Immature natural killer cell (primary cell): ENCODE data around the gene ACO2. TPM values are rescaled to one million over a fixed set of nuclear protein-coding genes. Genes with fewer than 3 reads are reported as not detected.
A peak's percentile ranks its signal among the peaks of the same experiment; 100 is the strongest.

Experiments
- DNase-seq, 3 donors: peaks; one replicate each; pipeline ENCODE4 v3.0.0; 2022; ENCODE audit warnings: mixed read lengths in 1 of 3
- H3K27ac Mint-ChIP-seq, 6 donors: one replicate each; pipeline ENCODE4 v1.8.0; 2020; ENCODE audit warnings: mixed read lengths in 6 of 6, mild to moderate bottlenecking in 5 of 6, inconsistent platforms in 4 of 6, moderate library complexity in 3 of 6
- H3K27me3 Mint-ChIP-seq, 3 donors: one replicate each; pipeline ENCODE4 v1.8.0; 2020 to 2021; ENCODE audit warnings: low read depth in 3 of 3, mild to moderate bottlenecking in 3 of 3, mixed read lengths in 3 of 3, moderate library complexity in 3 of 3, inconsistent platforms in 1 of 3
- H3K36me3 Mint-ChIP-seq, 3 donors: one replicate each; pipeline ENCODE4 v1.8.0; 2020; ENCODE audit warnings: mixed read lengths in 3 of 3, inconsistent platforms in 2 of 3, mild to moderate bottlenecking in 2 of 3
- H3K4me1 Mint-ChIP-seq, 2 donors: one replicate each; pipeline ENCODE4 v1.8.0; 2020; ENCODE audit warnings: inconsistent platforms in 2 of 2, mild to moderate bottlenecking in 2 of 2, mixed read lengths in 2 of 2, moderate library complexity in 1 of 2
- H3K4me3 Mint-ChIP-seq, 5 donors: one replicate each; pipeline ENCODE4 v1.8.0; 2020; ENCODE audit warnings: mild to moderate bottlenecking in 5 of 5, mixed read lengths in 5 of 5, inconsistent platforms in 3 of 5, moderate library complexity in 3 of 5
- H3K9me3 Mint-ChIP-seq, 6 donors: one replicate each; pipeline ENCODE4 v1.8.0; 2020; ENCODE audit warnings: mild to moderate bottlenecking in 6 of 6, mixed read lengths in 6 of 6, inconsistent platforms in 4 of 6, moderate library complexity in 3 of 6
- polyA plus RNA-seq, 3 donors: library from polyadenylated mRNA; unstranded; fragments of 300-500 nt; fragmentation: Illumina TruSeq; gene quantifications; one replicate each; pipeline ENCODE4 v1.2.3, GENCODE V29; 2021

ACO2 gene
- polyA plus RNA-seq, 3 donors from 2014 or later = 77.1 to 115 (median 111) TPM

GRCh38 chr22:41540006-41540315 is 71.0 kb downstream of the ACO2 start:
- Mint-ChIP-seq H3K36me3 (no peaks in the 10 kb centered on the region), H3K4me3 (no peak overlapping the region), H3K27ac (peak overlapping the region in 2 of 6 donors; percentile 28 to 30), H3K4me1 (peaks cover 33 to 36% of the 10 kb centered on the region in 2 donors), H3K27me3 (peaks cover 5 to 9% (median 6%) of the 10 kb centered on the region in 3 donors), H3K9me3 (no peaks in the 10 kb centered on the region)
- no peak for DNase-seq

- Mint-ChIP-seq H3K9me3 (no peaks in the 10 kb centered on the region), H3K4me1 (peaks cover 37 to 40% of the 10 kb centered on the region in 2 donors), H3K36me3 (no peaks in the 10 kb centered on the region), H3K27ac (peak overlapping the region in 2 of 6 donors; percentile 28 to 42), H3K4me3 (peak overlapping the region in 1 of 5 donors; percentile 42), H3K27me3 (peaks cover 6 to 8% (median 8%) of the 10 kb centered on the region in 3 donors)
- DNase-seq = no peak
These were observed 71.4 kb downstream of the ACO2 start for GRCh38 chr22:41540365-41540764.

DNA sequence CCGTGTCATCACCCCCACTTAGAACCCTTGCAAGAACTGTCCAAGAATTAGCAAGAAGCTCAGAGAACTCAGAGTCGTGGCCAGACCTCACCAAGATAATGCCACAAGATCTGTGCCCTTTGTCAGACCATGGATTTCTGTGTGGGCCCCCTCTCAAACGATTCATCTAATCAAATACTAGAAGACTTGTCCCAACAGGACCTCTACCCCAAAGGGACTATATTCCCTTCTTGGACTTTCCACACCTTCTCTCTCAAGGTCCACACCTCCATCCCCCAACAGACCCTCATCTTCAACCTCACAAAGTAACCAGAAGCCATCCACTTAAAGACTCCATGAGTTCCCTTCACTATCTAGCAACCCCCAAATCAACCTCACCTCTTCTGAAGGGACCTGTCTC is 72.6 kb downstream of the ACO2 start:
- Mint-ChIP-seq H3K9me3 (no peaks in the 10 kb centered on the region), H3K4me1 (peaks cover 39 to 40% of the 10 kb centered on the region in 2 donors), H3K27ac (peak overlapping the region in 5 of 6 donors; percentile 1 to 48 (median 29)), H3K27me3 (peaks cover 6 to 8% (median 8%) of the 10 kb centered on the region in 3 donors), H3K4me3 (peak overlapping the region in 3 of 5 donors; percentile 18 to 36 (median 19)), H3K36me3 (no peaks in the 10 kb centered on the region)
- DNase-seq = no peak

- DNase-seq = no peak
- peaks cover 6 to 8% (median 8%) of the 10 kb centered on the region in 3 donors for H3K27me3 Mint-ChIP-seq
- no peaks in the 10 kb centered on the region for H3K9me3 Mint-ChIP-seq
- H3K36me3 Mint-ChIP-seq = no peaks in the 10 kb centered on the region
- peaks cover 39 to 40% of the 10 kb centered on the region in 2 donors for H3K4me1 Mint-ChIP-seq
- H3K4me3 Mint-ChIP-seq = peak overlapping the region in 3 of 5 donors; percentile 96 to 98 (median 97)
- peak overlapping the region in 4 of 6 donors; percentile 54 to 86 (median 78) for H3K27ac Mint-ChIP-seq
These were observed 73.3 kb downstream of the ACO2 start for GRCh38 chr22:41542224-41542623.

GRCh38 chr22:41543854-41544670 is 75.1 kb downstream of the ACO2 start, which contains the start of gene POLR3H:
Gene POLR3H (minus strand): TSS chr22:41544470. CDS start chr22:41544101, 369 bp downstream.
- DNase-seq = peak; percentile 94 to 97 (median 95)
- H3K4me3 Mint-ChIP-seq = peak within 1 kb of the TSS; percentile 96 to 100 (median 97)
- H3K36me3 Mint-ChIP-seq = no peaks in the 10 kb centered on the region
- H3K4me1 Mint-ChIP-seq = peaks cover 39 to 40% of the 10 kb centered on the region in 2 donors
- H3K9me3 Mint-ChIP-seq = no peaks in the 10 kb centered on the region
- H3K27ac Mint-ChIP-seq = peak within 1 kb of the TSS; percentile 94 to 98 (median 96)
- H3K27me3 Mint-ChIP-seq = peaks cover 6 to 9% (median 8%) of the 10 kb centered on the region in 3 donors

GRCh38 chr22:41544671-41545476 is 76.0 kb downstream of the ACO2 start:
- H3K27me3 Mint-ChIP-seq = peaks cover 6 to 12% (median 9%) of the 10 kb centered on the region in 3 donors
- H3K36me3 Mint-ChIP-seq = no peaks in the 10 kb centered on the region
- peaks cover 37 to 40% of the 10 kb centered on the region in 2 donors for H3K4me1 Mint-ChIP-seq
- peak overlapping the region; percentile 96 to 100 (median 97) for H3K4me3 Mint-ChIP-seq
- H3K9me3 Mint-ChIP-seq = no peaks in the 10 kb centered on the region
- no peak for DNase-seq
- peak overlapping the region; percentile 94 to 98 (median 96) for H3K27ac Mint-ChIP-seq

GRCh38 chr22:41548830-41549211 is 79.9 kb downstream of the ACO2 start:
- no peak overlapping the region for H3K4me3 Mint-ChIP-seq
- H3K36me3 Mint-ChIP-seq = no peaks in the 10 kb centered on the region
- H3K27ac Mint-ChIP-seq = no peak overlapping the region
- DNase-seq = no peak
- peaks cover 9 to 12% (median 11%) of the 10 kb centered on the region in 3 donors for H3K27me3 Mint-ChIP-seq
- H3K4me1 Mint-ChIP-seq = peaks cover 11 to 13% of the 10 kb centered on the region in 2 donors
- H3K9me3 Mint-ChIP-seq = no peaks in the 10 kb centered on the region

- H3K4me1 Mint-ChIP-seq = no peaks in the 10 kb centered on the region
- peaks cover 3 to 5% (median 5%) of the 10 kb centered on the region in 3 donors for H3K27me3 Mint-ChIP-seq
- H3K4me3 Mint-ChIP-seq = no peak overlapping the region
- H3K36me3 Mint-ChIP-seq = no peaks in the 10 kb centered on the region
- H3K9me3 Mint-ChIP-seq = no peaks in the 10 kb centered on the region
- DNase-seq = no peak
- H3K27ac Mint-ChIP-seq = no peak overlapping the region
These were observed 82.1 kb downstream of the ACO2 start for GRCh38 chr22:41550952-41551491.

DNA sequence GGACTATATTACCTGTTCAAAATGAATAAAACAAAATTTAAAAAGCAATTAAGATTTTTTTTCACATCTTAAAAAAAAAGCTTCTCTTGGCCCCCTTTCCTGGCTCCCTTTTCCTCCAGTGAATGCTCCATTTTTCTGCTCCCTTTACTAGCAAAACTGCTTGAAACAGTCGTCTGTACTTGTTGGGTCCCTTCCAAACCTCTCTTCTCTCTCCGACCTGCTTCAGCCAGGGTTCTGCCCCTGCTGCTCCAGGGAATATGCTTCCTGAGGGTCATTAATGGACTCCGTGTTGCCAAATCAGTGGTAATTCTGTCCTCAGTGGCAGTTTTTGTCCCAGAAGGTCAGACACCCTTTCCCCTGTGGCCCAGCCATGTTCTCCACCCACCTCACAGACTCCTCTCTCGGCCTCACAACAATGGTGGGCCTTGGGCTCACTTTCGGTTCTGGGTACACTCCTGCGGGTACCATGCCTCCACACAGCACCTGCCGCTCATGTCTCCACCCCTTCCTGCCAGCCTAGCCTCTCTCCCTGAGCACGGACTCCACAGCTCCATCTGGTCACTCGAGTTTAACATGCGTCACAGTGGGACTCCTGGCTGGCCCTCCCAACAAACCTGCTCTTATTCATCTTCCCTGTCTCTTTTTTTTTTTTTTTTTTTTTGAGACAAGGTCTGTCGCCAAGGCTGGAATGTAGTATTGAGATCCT is 83.1 kb downstream of the ACO2 start:
- Mint-ChIP-seq H3K27ac (no peak overlapping the region), H3K27me3 (peaks cover 5 to 11% (median 7%) of the 10 kb centered on the region in 3 donors), H3K4me3 (no peak overlapping the region), H3K4me1 (no peaks in the 10 kb centered on the region), H3K36me3 (no peaks in the 10 kb centered on the region), H3K9me3 (no peaks in the 10 kb centered on the region)
- DNase-seq = no peak

GRCh38 chr22:41555325-41555982 is 86.5 kb downstream of the ACO2 start:
- Mint-ChIP-seq H3K4me1 (no peaks in the 10 kb centered on the region), H3K27me3 (peaks cover 5 to 11% (median 6%) of the 10 kb centered on the region in 3 donors), H3K36me3 (no peaks in the 10 kb centered on the region), H3K9me3 (no peaks in the 10 kb centered on the region), H3K27ac (no peak overlapping the region), H3K4me3 (no peak overlapping the region)
- no peak for DNase-seq

GRCh38 chr22:41556561-41556960 is 87.6 kb downstream of the ACO2 start:
- H3K27me3 Mint-ChIP-seq = peaks cover 2 to 15% (median 9%) of the 10 kb centered on the region in 3 donors
- H3K4me3 Mint-ChIP-seq = no peak overlapping the region
- no peaks in the 10 kb centered on the region for H3K4me1 Mint-ChIP-seq
- no peak overlapping the region for H3K27ac Mint-ChIP-seq
- H3K36me3 Mint-ChIP-seq = no peaks in the 10 kb centered on the region
- no peak for DNase-seq
- no peaks in the 10 kb centered on the region for H3K9me3 Mint-ChIP-seq

DNA sequence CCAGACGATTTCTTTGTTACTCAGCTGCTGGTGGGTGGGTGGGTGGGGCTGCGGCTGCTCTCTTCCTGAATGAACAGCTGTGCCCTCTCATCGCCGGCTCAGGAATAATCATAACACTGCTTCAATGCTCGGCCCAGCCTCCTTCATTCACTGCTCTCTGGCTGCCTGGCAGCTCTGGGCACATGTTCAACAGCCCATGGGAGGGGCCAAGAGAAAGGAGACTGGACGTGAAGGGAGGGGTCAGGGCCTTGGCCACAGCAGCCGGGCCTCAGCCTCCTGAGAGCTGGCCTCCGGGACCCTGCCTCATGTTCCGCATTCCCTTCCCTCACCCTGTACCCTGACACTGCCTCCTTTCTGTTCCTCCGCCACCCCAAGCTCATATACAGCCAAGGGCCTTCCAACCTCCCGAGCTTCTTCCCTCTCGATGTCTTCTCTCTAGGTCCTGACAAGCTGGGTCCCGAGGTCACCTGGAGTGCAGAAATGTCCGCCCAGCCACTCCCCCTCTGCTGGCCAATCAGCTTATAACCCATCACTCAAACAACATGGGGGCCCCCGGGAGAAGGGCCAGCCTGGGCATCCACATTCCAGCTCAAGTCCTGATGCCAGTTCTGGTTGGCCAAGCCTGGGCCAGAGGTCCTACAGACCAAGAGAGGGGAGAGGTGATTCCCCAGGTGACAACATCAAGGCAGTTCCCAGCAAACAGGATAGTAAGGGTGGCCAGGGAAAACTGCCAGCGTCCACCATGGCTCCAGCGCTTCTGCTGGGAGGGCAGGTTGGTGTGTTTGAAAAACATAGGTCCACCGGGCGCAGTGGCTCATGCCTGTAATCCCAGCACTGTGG is 88.7 kb downstream of the ACO2 start:
- no peaks in the 10 kb centered on the region for H3K36me3 Mint-ChIP-seq
- peaks cover 2 to 20% (median 9%) of the 10 kb centered on the region in 3 donors for H3K27me3 Mint-ChIP-seq
- H3K4me1 Mint-ChIP-seq = no peaks in the 10 kb centered on the region
- DNase-seq = no peak
- H3K27ac Mint-ChIP-seq = no peak overlapping the region
- H3K4me3 Mint-ChIP-seq = no peak overlapping the region
- H3K9me3 Mint-ChIP-seq = no peaks in the 10 kb centered on the region
